ENCODE data around the gene MAFB. TPM values are rescaled to one million over a fixed set of nuclear protein-coding genes. Genes with fewer than 3 reads are reported as not detected.

MAFB gene
- total RNA-seq, 2 experiments from 2014 or later = not detected

DNA sequence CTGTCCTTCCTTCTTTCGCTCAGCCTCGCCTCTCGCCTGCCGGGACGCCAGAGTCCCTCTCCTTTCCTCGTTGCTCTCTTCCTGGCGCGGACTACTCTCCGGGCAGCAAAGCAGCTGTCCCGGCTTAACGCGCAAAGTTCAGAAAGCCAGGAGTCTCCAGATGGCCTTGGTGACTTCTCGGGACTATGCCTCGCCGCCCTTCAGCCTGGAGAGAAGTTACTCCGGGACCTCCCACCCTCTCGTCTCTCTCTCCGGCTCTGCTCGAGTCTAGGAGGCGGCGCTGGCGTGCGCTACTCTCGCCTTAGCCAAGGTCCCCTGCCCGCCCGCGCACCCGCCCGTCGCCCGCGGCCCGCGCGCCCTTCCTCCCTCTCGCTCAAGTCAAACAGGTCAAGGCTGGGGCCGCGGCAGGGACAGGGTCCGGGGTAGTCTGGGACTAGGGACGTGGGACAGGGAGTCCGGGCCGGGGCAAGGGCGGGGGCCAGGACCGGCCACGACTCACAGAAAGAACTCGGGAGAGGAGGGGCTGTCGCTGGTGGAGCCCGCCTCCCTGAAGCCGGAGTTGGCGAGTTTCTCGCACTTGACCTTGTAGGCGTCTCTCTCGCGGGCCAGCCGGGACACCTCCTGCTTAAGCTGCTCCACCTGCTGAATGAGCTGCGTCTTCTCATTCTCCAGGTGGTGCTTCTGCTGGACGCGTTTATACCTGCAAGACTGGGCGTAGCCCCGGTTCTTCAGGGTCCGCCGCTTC lies 1.5 kb downstream of the MAFB start:
- Mint-ChIP-seq H3K9me3 (ENCODE audit: low read depth) (no peaks in the 10 kb centered on the region), H3K27ac (no peak overlapping the region), H3K4me3 (no peak overlapping the region), H3K36me3 (ENCODE audit: low read depth) (no peaks in the 10 kb centered on the region), H3K4me1 (peaks cover 16% of the 10 kb centered on the region), H3K27me3 (peaks cover 76% of the 10 kb centered on the region)
- DNase-seq (peak; percentile 14), ATAC-seq (no peak)
- POLR2A ChIA-PET = no interaction called here
- CTCF ChIA-PET = interaction anchor here (0.6 kb wide), 2 partner anchors 24 to 362 kb away, joined by 3 read pairs; no protein-coding TSS in a partner anchor
- intact Hi-C loops (cut with DNase I, micrococcal nuclease) = loop anchor here (2.0 to 10.0 kb wide), 3 partner anchors 803 to 1960 kb away; no protein-coding TSS in a partner anchor

DNA sequence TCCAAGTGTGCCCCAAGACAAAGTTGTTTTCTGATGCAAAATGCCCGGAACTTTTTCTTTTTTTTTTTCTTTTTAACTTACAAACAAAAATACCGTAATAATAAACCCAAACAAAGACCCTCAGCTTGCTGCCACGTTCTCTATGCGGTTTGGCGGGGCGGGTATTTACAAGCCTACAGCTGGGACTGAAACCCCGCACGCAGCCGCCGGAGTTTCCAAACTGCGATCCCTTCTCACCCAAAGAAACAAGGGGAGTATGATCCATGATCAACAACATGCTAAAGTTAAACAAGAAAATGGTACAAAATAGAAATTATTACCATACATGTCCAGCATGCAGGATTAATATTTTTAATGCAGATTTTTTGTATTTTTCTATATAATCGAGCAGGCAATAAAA lies 2.1 kb downstream of the MAFB start:
- Mint-ChIP-seq H3K4me1 (peaks cover 16% of the 10 kb centered on the region), H3K4me3 (no peak overlapping the region), H3K9me3 (ENCODE audit: low read depth) (no peaks in the 10 kb centered on the region), H3K36me3 (ENCODE audit: low read depth) (no peaks in the 10 kb centered on the region), H3K27me3 (peaks cover 76% of the 10 kb centered on the region), H3K27ac (no peak overlapping the region)
- intact Hi-C loops (cut with DNase I, micrococcal nuclease) = loop anchor here (5.0 to 10.0 kb wide), 2 partner anchors 802 to 1960 kb away; no protein-coding TSS in a partner anchor
- ATAC-seq (no peak), DNase-seq (no peak)
- ChIA-PET CTCF (interaction anchor here (0.6 kb wide), 2 partner anchors 24 to 31 kb away, joined by 3 read pairs; no protein-coding TSS in a partner anchor), POLR2A (no interaction called here)

- intact Hi-C loops (cut with DNase I, micrococcal nuclease) = loop anchor here (5.0 to 10.0 kb wide), 2 partner anchors 802 to 1959 kb away; no protein-coding TSS in a partner anchor
- Mint-ChIP-seq H3K27me3 (peaks cover 74% of the 10 kb centered on the region), H3K27ac (no peak overlapping the region), H3K36me3 (ENCODE audit: low read depth) (no peaks in the 10 kb centered on the region), H3K9me3 (ENCODE audit: low read depth) (no peaks in the 10 kb centered on the region), H3K4me3 (no peak overlapping the region), H3K4me1 (peaks cover 16% of the 10 kb centered on the region)
- CTCF ChIA-PET = interaction anchor here (0.6 kb wide), 1 partner anchor 31 kb away, joined by 3 read pairs; no protein-coding TSS in a partner anchor
- no peak for DNase-seq
- ATAC-seq = no peak
- POLR2A ChIA-PET = no interaction called here
Observed at GRCh38 chr20:40686434-40686882, 2.6 kb downstream of the MAFB start.

- CTCF ChIA-PET = no interaction called here
- Mint-ChIP-seq H3K4me3 (no peak overlapping the region), H3K36me3 (ENCODE audit: low read depth) (no peaks in the 10 kb centered on the region), H3K9me3 (ENCODE audit: low read depth) (no peaks in the 10 kb centered on the region), H3K27ac (no peak overlapping the region), H3K27me3 (peaks cover 69% of the 10 kb centered on the region), H3K4me1 (peaks cover 14% of the 10 kb centered on the region)
- no peak for ATAC-seq
- POLR2A ChIA-PET = no interaction called here
- intact Hi-C loops (cut with DNase I, micrococcal nuclease) = loop anchor here (5.0 to 10.0 kb wide), 2 partner anchors 801 to 1958 kb away; no protein-coding TSS in a partner anchor
- no peak for DNase-seq
Observed at GRCh38 chr20:40685349-40685748, 3.7 kb downstream of the MAFB start.

- ATAC-seq (no peak), DNase-seq (no peak)
- Mint-ChIP-seq H3K27ac (no peak overlapping the region), H3K36me3 (ENCODE audit: low read depth) (no peaks in the 10 kb centered on the region), H3K4me1 (peaks cover 11% of the 10 kb centered on the region), H3K4me3 (no peak overlapping the region), H3K27me3 (peaks cover 69% of the 10 kb centered on the region), H3K9me3 (ENCODE audit: low read depth) (no peaks in the 10 kb centered on the region)
- intact Hi-C loops (cut with DNase I, micrococcal nuclease) = loop anchor here in 1 of 2 experiments (10.0 kb wide), 1 partner anchor 799 kb away; no protein-coding TSS in a partner anchor
- POLR2A ChIA-PET = no interaction called here
- CTCF ChIA-PET = no interaction called here
Observed at GRCh38 chr20:40683894-40684268, 5.2 kb downstream of the MAFB start.

DNA sequence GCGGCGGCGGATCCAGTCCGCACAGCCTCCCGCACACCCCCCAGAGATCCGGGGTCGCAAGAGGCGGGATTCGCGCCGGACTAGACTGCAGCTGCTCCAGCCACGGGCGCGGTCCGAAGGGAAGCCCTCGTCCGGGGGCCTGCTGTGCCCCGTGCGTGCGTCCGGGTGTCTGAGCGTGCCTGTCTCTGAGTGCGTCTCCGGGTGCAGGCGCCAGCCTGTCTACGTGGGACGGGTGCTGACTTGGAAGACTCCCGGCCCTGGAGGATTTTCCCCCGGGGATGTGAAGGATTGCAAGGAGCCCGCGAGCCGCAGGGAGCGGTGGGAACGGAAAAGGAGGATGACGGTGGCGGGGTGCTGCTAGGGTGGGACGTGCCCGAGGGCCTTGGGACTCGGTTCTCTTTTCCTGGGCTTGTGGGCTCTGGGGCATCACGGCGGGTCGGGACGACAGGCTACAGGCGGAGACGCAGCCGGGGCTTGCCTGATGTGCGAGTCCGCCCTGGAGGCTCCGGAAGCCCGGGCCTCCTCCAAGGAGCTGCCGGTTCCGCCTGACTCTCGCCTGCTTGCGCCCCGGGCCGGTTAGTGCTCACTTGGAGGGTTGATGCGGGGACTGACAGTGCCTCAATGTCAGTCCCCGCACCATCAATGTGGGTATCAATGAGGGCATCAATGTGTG lies 5.7 kb downstream of the MAFB start:
- intact Hi-C loops (cut with DNase I, micrococcal nuclease) = loop anchor here in 1 of 2 experiments (10.0 kb wide), 1 partner anchor 799 kb away; no protein-coding TSS in a partner anchor
- Mint-ChIP-seq H3K9me3 (ENCODE audit: low read depth) (no peaks in the 10 kb centered on the region), H3K4me3 (no peak overlapping the region), H3K4me1 (peaks cover 9% of the 10 kb centered on the region), H3K27me3 (peaks cover 67% of the 10 kb centered on the region), H3K27ac (no peak overlapping the region), H3K36me3 (ENCODE audit: low read depth) (no peaks in the 10 kb centered on the region)
- peak; percentile 12 for DNase-seq
- POLR2A ChIA-PET = no interaction called here
- ATAC-seq = no peak
- CTCF ChIA-PET = no interaction called here

GRCh38 chr20:40682104-40682981 lies 6.7 kb downstream of the MAFB start:
- POLR2A ChIA-PET = no interaction called here
- CTCF ChIA-PET = interaction anchor here (0.6 kb wide), 1 partner anchor 87 kb away, joined by 3 read pairs; no protein-coding TSS in a partner anchor
- Mint-ChIP-seq H3K9me3 (ENCODE audit: low read depth) (no peaks in the 10 kb centered on the region), H3K4me1 (peaks cover 6% of the 10 kb centered on the region), H3K27me3 (peaks cover 64% of the 10 kb centered on the region), H3K4me3 (no peak overlapping the region), H3K27ac (no peak overlapping the region), H3K36me3 (ENCODE audit: low read depth) (no peaks in the 10 kb centered on the region)
- no peak for DNase-seq
- ATAC-seq = no peak
- intact Hi-C loops (cut with DNase I, micrococcal nuclease) = loop anchor here in 1 of 2 experiments (10.0 kb wide), 1 partner anchor 798 kb away; no protein-coding TSS in a partner anchor

DNA sequence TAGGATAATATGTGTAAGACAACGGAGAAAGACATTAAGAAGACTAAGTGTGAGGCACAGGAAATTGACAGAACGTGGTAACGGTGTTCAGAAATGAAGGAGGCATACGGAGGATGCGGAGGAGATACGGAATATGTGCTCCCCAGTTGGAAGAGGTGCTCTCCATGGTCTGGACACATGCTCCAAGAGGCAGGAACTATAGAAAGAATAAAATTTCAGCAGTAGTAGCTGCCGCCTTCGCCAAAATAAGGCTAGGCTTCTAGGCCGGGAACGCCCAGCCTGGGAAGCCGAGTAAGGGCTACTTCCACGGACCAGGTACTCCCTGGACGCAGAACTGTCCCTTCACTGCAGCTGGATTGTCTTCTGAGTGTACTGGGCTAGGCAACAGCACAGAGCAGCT lies 7.4 kb downstream of the MAFB start:
- no peak for ATAC-seq
- ChIA-PET POLR2A (no interaction called here), CTCF (interaction anchor here (0.6 kb wide), 1 partner anchor 87 kb away, joined by 3 read pairs; no protein-coding TSS in a partner anchor)
- no peak overlapping the region for H3K27ac Mint-ChIP-seq
- H3K4me1 Mint-ChIP-seq = peaks cover 5% of the 10 kb centered on the region
- no peak overlapping the region for H3K4me3 Mint-ChIP-seq
- intact Hi-C loops (cut with DNase I, micrococcal nuclease) = loop anchor here in 1 of 2 experiments (10.0 kb wide), 1 partner anchor 797 kb away; no protein-coding TSS in a partner anchor
- no peak for DNase-seq
- H3K27me3 Mint-ChIP-seq = peaks cover 63% of the 10 kb centered on the region
- no peaks in the 10 kb centered on the region for H3K9me3 Mint-ChIP-seq (ENCODE audit: low read depth)
- H3K36me3 Mint-ChIP-seq (ENCODE audit: low read depth) = no peaks in the 10 kb centered on the region

DNA sequence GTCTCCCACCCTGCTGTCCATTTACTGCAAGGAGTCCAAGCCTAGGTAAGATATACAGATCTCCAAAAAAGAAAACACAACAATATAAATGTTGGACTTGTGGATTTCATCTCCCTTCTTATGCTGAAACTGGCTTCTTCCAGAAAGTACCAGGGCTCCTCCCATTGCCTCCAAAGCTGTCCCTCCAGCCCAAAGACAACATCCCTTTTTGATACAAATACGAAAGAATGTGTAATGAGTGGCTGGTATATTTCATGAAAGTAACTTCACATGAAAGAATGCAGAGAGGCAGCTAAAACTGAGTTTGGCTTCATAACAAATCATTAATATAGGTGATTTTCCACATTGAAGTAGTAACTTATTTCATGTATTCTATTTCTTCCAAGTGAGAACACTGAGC lies 7.9 kb downstream of the MAFB start:
- DNase-seq = no peak
- POLR2A ChIA-PET = no interaction called here
- Mint-ChIP-seq H3K4me3 (no peak overlapping the region), H3K9me3 (ENCODE audit: low read depth) (no peaks in the 10 kb centered on the region), H3K4me1 (peaks cover 5% of the 10 kb centered on the region), H3K27me3 (peaks cover 57% of the 10 kb centered on the region), H3K27ac (no peak overlapping the region), H3K36me3 (ENCODE audit: low read depth) (no peaks in the 10 kb centered on the region)
- CTCF ChIA-PET = interaction anchor here (0.7 kb wide), 1 partner anchor 97 kb away, joined by 3 read pairs; no protein-coding TSS in a partner anchor
- intact Hi-C loops (cut with DNase I, micrococcal nuclease) = loop anchor here in 1 of 2 experiments (10.0 kb wide), 1 partner anchor 796 kb away; no protein-coding TSS in a partner anchor
- no peak for ATAC-seq

DNA sequence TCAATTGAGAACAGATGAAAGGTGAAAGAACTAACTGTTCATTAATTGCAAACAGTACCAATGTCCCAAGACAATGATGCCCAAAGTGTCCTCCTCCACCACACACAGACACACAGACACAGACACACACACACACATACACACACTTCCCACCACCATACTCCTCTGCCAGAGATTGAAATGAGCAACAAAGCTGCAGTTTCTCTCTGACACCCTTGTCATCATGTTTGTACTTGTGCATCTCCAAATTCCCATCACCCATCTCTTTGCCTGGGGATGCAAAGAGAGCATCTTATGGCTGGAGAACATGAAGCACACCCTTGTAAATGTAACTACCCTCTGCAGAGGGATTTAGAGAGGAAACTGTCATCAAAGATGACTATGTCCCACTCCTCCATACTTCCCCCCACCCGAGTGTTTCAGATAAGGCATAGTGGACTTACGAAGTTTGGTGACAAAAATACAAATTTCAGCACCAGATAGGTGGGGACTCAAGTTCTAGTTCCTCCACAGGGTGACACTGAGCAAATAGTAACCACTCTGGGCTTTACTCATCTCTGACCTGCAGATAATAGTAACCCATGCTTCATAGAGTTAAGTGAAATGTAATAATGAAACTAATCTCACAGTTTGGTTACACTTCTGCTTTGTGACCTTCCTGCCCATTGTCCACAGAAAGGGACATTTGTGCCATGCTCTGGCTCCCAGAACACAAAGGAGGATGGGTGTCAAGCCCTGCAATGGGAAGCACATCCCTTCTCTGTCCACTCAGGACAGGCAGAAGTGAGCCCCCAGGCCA lies 8.7 kb downstream of the MAFB start:
- ChIA-PET CTCF (interaction anchor here (0.7 kb wide), 1 partner anchor 97 kb away, joined by 3 read pairs; no protein-coding TSS in a partner anchor), POLR2A (no interaction called here)
- no peak for ATAC-seq
- Mint-ChIP-seq H3K4me1 (peaks cover 5% of the 10 kb centered on the region), H3K27me3 (peaks cover 54% of the 10 kb centered on the region), H3K9me3 (ENCODE audit: low read depth) (no peaks in the 10 kb centered on the region), H3K27ac (no peak overlapping the region), H3K4me3 (no peak overlapping the region), H3K36me3 (ENCODE audit: low read depth) (no peaks in the 10 kb centered on the region)
- DNase-seq = no peak
- intact Hi-C loops (cut with DNase I, micrococcal nuclease) = loop anchor here in 1 of 2 experiments (10.0 kb wide), 1 partner anchor 796 kb away; no protein-coding TSS in a partner anchor
